ENCODE data around the gene HIBADH. TPM values are rescaled to one million over a fixed set of nuclear protein-coding genes. Genes with fewer than 3 reads are reported as not detected.

The HIBADH gene
- total RNA-seq, 2 donors from 2014 or later, result 21.7 to 30.7 TPM

GRCh38 chr7:27671675-27672074 lies 9.0 kb upstream of the HIBADH start:
- Histone ChIP-seq H3K36me3 (no peaks in the 10 kb centered on the region), H3K4me1 (ENCODE audit: control insufficient read depth in 1 of 2, low read depth in 2 of 2) (no peaks in the 10 kb centered on the region), H3K4me3 (no peak overlapping the region), H3K27me3 (replicated peaks; ENCODE audit: insufficient read depth) (no peaks in the 10 kb centered on the region), H3K27ac (no peak overlapping the region), H3K9me3 (no peaks in the 10 kb centered on the region)
- ATAC-seq (ENCODE audit: insufficient number of reproducible peaks, low FRiP score, low read depth) (no peak), DNase-seq (ENCODE audit: low spot score) (no peak)
- no peak for TF ChIP-seq CTCF (IDR thresholded peaks at IDR 0.05)

GRCh38 chr7:27670676-27671075 lies 8.0 kb upstream of the HIBADH start:
- TF ChIP-seq CTCF (IDR thresholded peaks at IDR 0.05), result no peak
- Histone ChIP-seq H3K27me3 (replicated peaks; ENCODE audit: insufficient read depth) (no peaks in the 10 kb centered on the region), H3K36me3 (no peaks in the 10 kb centered on the region), H3K4me1 (ENCODE audit: control insufficient read depth in 1 of 2, low read depth in 2 of 2) (no peaks in the 10 kb centered on the region), H3K9me3 (no peaks in the 10 kb centered on the region), H3K4me3 (no peak overlapping the region), H3K27ac (no peak overlapping the region)
- ATAC-seq (ENCODE audit: insufficient number of reproducible peaks, low FRiP score, low read depth) (no peak), DNase-seq (ENCODE audit: low spot score) (no peak)

- Histone ChIP-seq H3K27me3 (replicated peaks; ENCODE audit: insufficient read depth) (no peaks in the 10 kb centered on the region), H3K4me3 (no peak overlapping the region), H3K27ac (no peak overlapping the region), H3K36me3 (no peaks in the 10 kb centered on the region), H3K4me1 (ENCODE audit: control insufficient read depth in 1 of 2, low read depth in 2 of 2) (no peaks in the 10 kb centered on the region), H3K9me3 (no peaks in the 10 kb centered on the region)
- no peak for DNase-seq (ENCODE audit: low spot score)
- no peak for ATAC-seq (ENCODE audit: insufficient number of reproducible peaks, low FRiP score, low read depth)
- no peak for TF ChIP-seq CTCF (IDR thresholded peaks at IDR 0.05)
Observed at GRCh38 chr7:27670177-27670576, 7.5 kb upstream of the HIBADH start.

GRCh38 chr7:27665531-27665930 lies 2.8 kb upstream of the HIBADH start:
- no peak for TF ChIP-seq CTCF (IDR thresholded peaks at IDR 0.05)
- ATAC-seq (ENCODE audit: insufficient number of reproducible peaks, low FRiP score, low read depth), result no peak

GRCh38 chr7:27663989-27664331 lies 1.3 kb upstream of the HIBADH start:
- ATAC-seq (ENCODE audit: insufficient number of reproducible peaks, low FRiP score, low read depth) (no peak), DNase-seq (ENCODE audit: low spot score) (no peak)
- TF ChIP-seq CTCF (IDR thresholded peaks at IDR 0.05), result no peak
- Histone ChIP-seq H3K27ac (peak overlapping the region in 1 of 2 donors; percentile 84), H3K4me3 (peak overlapping the region; percentile 92), H3K4me1 (ENCODE audit: control insufficient read depth in 1 of 2, low read depth in 2 of 2) (peaks cover 5 to 16% of the 10 kb centered on the region in 2 donors), H3K36me3 (no peaks in the 10 kb centered on the region), H3K27me3 (replicated peaks; ENCODE audit: insufficient read depth) (no peaks in the 10 kb centered on the region), H3K9me3 (no peaks in the 10 kb centered on the region)

More at GRCh38 chr7:27665531-27665930, 2.8 kb upstream of the HIBADH start:
- no peak overlapping the region for H3K4me3 ChIP-seq
- no peaks in the 10 kb centered on the region for H3K36me3 ChIP-seq
- H3K4me1 ChIP-seq (ENCODE audit: control insufficient read depth in 1 of 2, low read depth in 2 of 2), result peaks cover 5 to 15% of the 10 kb centered on the region in 2 donors
- H3K27me3 ChIP-seq (replicated peaks; ENCODE audit: insufficient read depth), result no peaks in the 10 kb centered on the region
- no peak overlapping the region for H3K27ac ChIP-seq
- DNase-seq (ENCODE audit: low spot score), result no peak
- H3K9me3 ChIP-seq, result no peaks in the 10 kb centered on the region

All from thoracic aorta (tissue), 2 donors.